ENCODE data around the gene IDH2.
"Not testable (repeated sequence)": the region's sequence is repeated elsewhere in the genome, so short reads cannot be mapped to it uniquely, and the experiment has no call there.

The IDH2 gene

DNA sequence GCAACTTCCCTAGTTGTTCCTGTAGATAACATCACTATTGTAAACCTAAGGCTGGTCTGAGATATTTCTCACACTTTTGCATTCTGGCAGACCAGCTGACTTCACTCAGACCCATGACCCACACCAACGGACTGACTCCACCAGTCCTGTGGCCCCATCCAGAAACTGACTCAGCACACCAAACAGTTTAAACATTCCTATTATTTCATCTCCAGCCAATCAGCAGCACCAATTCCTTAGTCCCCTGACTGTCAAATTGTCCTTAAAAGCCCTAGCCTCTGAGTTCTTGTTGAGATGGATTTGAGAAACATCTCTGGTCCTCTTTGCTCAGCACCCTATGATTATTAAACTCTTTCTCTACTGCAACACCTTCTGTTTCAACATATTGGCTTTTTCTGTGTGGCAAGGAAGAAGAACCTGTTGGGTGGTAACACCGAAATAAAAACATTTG, 12.2 kb upstream of the IDH2 start:
- DNase-seq (ENCODE audit: low read depth) = no peak

- DNase-seq (ENCODE audit: low read depth) = no peak
Observed at GRCh38 chr15:90113166-90113565, 10.9 kb upstream of the IDH2 start.

GRCh38 chr15:90109163-90109751, 7.0 kb upstream of the IDH2 start:
- not testable (repeated sequence) for DNase-seq (ENCODE audit: low read depth)

- not testable (repeated sequence) for DNase-seq (ENCODE audit: low read depth)
Observed at GRCh38 chr15:90108038-90108437, 5.8 kb upstream of the IDH2 start.

DNA sequence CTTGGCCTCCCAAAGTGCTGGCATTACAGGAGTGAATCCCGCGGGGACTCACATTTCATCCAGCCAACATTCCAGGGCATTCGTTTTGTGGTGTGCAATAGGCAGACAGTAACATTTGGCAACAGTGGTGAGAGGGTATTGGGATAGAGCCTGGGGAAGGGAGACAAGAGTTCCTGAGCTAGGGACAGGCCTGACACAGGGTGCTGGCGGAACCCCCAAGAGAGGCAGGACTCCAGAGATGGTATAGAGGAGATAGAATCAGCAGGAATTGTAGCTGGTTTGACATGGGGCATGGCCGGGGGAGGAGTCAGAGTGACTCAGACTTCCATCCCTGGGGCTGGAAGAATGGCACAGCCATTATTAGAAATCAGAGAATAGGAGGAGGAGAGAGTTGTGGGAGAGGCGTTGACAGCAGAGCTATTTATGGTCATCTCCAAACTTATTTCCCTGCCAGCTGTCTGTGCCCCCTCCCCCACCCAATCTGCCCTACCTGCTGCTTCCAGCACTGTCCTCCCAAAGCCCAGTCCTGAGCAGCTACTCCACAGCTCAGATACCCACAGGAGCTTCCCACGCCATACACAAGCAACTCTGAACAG, 4.4 kb upstream of the IDH2 start:
- DNase-seq (ENCODE audit: low read depth) = no peak

GRCh38 chr15:90105521-90105920, 3.3 kb upstream of the IDH2 start:
- no peak for DNase-seq (ENCODE audit: low read depth)

DNA sequence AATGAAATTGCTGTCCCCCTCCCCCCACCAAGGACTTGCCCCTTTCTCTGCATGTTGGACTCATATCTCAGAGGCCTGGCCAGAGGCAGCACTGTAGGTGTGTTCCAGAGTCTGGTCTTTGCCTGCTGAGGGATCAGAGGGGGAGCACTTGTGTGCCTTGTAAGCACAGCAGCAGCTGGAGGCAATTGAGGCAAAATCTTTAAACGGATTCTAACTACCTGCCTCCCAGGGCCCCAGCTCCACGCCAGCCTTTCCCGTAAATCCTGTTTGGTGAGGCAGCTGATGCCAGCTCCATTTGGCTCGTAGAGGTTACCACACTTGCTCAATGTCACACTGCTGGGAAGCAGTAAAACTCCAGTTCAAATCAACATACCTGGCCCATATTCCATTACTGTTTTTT, 2.3 kb upstream of the IDH2 start:
- DNase-seq (ENCODE audit: low read depth) = no peak

- no peak for DNase-seq (ENCODE audit: low read depth)
Observed at GRCh38 chr15:90103701-90104329, 1.5 kb upstream of the IDH2 start.

DNA sequence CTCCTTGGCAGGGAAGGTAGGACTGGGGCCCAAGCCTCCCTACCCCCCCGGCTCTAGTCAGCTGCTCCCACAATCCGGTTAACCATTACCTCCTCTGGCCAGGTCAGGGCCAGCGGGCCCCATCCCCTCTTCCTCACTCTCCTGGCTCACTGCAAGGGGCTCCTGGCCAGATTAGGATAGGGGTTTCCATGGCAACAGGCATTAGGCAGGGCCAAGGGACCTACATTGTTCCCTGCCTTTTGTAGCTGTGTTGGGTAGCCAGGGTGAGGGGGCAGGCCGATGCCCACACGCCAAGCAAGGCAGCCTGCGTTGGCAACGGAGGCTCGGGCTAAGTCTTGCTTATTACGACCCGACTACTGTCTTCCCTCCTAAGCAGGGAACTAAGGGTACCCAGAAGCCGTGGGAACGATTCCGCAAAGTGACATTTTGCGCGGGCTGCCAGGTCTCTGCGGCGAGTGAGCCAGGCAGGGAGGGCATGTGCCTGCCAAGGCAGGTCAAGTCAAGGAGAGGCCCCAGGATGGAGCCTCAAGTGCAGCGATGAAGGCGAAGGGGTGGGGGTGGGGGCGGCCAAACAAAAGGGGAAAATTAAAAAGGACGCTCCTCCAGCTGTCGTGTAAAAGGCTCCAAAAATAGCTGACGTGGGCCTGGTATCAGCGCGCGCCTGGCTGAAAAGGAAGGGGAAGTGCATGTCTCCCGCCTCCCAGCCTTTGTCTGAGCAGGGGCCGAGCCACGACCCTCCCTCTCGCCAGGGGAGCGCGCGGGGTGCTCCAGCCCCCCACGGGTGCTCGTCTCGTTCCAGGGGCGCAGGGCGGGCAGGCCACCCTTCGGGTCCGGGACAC, 919 bp downstream of the IDH2 start:
- no peak for DNase-seq (ENCODE audit: low read depth)

GRCh38 chr15:90099868-90100831, 2.1 kb downstream of the IDH2 start:
- no peak for DNase-seq (ENCODE audit: low read depth)

- no peak for DNase-seq (ENCODE audit: low read depth)
Observed at GRCh38 chr15:90099072-90099867, 3.0 kb downstream of the IDH2 start.

- peak; percentile 62 for DNase-seq (ENCODE audit: low read depth)
Observed at GRCh38 chr15:90097475-90097874, 4.8 kb downstream of the IDH2 start.

- no peak for DNase-seq (ENCODE audit: low read depth)
Observed at GRCh38 chr15:90095521-90095959, 6.7 kb downstream of the IDH2 start.

GRCh38 chr15:90091156-90091931, 10.9 kb downstream of the IDH2 start:
- DNase-seq (ENCODE audit: low read depth) = no peak

DNA sequence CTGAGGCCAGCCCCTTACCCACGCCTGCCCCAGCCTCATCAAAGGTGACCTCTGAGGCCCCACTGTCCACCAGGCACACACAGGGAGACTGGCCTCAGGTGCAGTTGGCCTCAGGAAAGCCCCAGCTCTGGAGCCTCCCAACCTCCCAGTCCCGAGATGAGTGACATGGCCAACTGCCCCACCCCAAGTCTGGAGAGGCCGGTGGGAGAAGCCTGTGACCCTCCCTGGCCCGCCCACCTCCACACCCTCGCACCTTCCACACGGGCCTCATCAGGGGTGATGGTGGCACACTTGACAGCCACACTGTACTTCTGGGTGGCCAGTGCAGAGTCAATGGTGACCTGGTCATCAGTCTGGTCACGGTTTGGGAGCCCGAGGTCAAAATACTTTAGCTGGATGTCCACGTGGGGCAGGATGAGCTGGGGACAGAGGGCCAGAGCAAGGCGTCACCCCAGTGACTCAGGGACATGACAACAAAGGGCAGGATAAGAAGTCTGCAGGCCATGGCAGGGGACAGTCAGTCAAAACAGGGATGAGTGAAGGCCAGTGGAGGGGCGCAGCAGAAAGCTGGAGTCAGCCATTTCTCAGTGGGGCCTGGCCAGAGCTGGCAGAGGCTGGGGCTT, 11.9 kb downstream of the IDH2 start:
- no peak for DNase-seq (ENCODE audit: low read depth)

DNA sequence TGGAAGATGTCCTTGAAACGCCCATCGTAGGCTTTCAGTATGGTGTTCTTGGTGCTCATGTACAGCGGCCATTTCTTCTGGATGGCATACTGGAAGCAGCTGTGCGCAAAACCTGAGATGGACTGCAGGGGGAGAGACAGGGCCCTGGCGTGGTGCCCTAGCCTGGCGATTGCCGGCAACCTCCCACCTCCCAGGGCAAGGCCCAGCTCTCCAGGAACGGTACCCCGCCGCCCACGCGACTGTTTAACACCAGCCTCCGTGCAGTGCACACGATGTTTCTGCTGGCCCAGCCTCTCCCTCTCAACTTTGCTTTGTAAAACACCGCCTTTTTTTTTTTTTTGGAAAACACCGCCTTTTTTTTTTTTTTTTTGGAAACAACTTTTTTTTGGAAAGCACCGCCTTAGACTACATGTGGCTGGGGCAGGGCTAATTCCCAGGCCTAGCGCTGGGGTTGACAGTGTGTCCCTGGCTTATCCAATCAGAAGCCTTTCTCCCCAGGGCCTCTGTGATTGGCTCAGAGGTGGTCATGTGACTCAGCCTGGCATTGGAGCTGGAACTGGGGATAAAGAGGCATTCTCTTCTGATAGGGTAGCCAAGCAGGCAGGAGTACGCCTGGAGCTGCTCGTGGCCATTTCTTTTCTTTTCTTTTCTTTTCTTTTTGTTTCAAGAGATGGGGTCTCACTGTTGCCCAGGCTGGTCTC, 14.7 kb downstream of the IDH2 start:
- no peak for DNase-seq (ENCODE audit: low read depth)

DNA sequence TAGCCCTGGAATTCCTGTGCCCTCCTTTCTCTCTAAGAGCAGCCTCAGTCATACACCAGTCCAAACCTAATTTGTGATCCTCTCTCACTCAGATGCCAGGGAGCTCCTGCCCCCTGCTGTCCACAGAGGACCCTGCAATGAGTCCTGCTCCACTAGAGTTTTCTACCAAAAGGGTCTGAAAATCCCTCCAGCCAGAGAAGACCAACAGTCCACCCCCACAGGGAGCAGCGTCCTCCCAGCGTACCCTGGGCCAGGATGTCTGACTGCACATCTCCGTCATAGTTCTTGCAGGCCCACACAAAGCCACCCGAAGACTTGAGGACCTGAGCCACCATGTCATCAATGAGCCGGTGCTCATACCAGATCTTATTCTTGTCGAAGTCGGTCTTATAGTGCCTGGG, 15.4 kb downstream of the IDH2 start:
- peak; percentile 42 for DNase-seq (ENCODE audit: low read depth)

DNA sequence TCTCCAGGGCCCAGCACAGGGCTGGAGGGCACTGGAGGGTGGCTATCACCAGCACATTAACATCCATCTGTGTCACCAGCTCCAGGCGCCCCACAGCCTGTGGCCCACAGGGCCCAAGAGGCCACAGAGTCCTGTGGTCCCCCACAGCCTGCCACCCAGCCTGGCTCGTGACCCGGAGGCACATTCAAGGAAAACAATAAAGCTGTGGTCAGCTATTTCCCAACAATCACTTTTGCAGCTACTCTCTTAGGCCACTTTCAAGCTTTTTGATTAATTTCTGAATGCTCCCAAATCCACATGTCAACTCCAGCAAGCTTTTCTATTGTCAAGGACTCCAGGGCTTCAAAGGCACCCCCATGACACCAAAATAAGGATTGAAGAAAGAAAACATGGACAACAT, 16.7 kb downstream of the IDH2 start:
- DNase-seq (ENCODE audit: low read depth) = no peak

Measured in activated T-cell treated with anti-CD3 and anti-CD28 coated beads for 24 hours (primary cell).